BLaER1 treated with 17β-estradiol and CSF1 and Interleukin-3, amounts not matched to agents 10 nM and 100 nM (cell line): ENCODE data around the gene CDCP2.
"Not testable (repeated sequence)": the region's sequence is repeated elsewhere in the genome, so short reads cannot be mapped to it uniquely, and the experiment has no call there.

Experiments
- H3K27ac ChIP-seq, 11 experiments: shearing (Covaris generic); formaldehyde crosslinking; 2 replicates each; pipeline ENCODE4 v1.8.1; 2022
- H3K27me3 ChIP-seq, 11 experiments: shearing (Covaris generic); formaldehyde crosslinking; 2 replicates each; pipeline ENCODE4 v1.8.1; 2022
- H3K36me3 ChIP-seq, 11 experiments: shearing (Covaris generic); formaldehyde crosslinking; 2 replicates each; pipeline ENCODE4 v1.8.1; 2022
- H3K4me1 ChIP-seq, 10 experiments: shearing (Covaris generic); formaldehyde crosslinking; 2 replicates each; pipeline ENCODE4 v1.8.1; 2022
- H3K4me2 ChIP-seq, 11 experiments: shearing (Covaris generic); formaldehyde crosslinking; 2 replicates each; pipeline ENCODE4 v1.8.1; 2022
- H3K4me3 ChIP-seq, 10 experiments: shearing (Covaris generic); formaldehyde crosslinking; 2 replicates each; pipeline ENCODE4 v1.8.1; 2022
- H3K9ac ChIP-seq, 11 experiments: shearing (Covaris generic); formaldehyde crosslinking; 2 replicates each; pipeline ENCODE4 v1.8.1; 2022
- H3K9me3 ChIP-seq, 11 experiments: shearing (Covaris generic); formaldehyde crosslinking; replicated peaks in 1 of 11; 2 replicates each; pipeline ENCODE4 v1.8.1; 2022
- H4K20me1 ChIP-seq, 11 experiments: shearing (Covaris generic); formaldehyde crosslinking; 2 replicates each; pipeline ENCODE4 v1.8.1; 2022
- Cebpa-rat ChIP-seq, 11 experiments: shearing (Covaris generic); IDR thresholded peaks; 2 replicates each; pipeline ENCODE4 v1.8.1; 2022

The CDCP2 gene

DNA sequence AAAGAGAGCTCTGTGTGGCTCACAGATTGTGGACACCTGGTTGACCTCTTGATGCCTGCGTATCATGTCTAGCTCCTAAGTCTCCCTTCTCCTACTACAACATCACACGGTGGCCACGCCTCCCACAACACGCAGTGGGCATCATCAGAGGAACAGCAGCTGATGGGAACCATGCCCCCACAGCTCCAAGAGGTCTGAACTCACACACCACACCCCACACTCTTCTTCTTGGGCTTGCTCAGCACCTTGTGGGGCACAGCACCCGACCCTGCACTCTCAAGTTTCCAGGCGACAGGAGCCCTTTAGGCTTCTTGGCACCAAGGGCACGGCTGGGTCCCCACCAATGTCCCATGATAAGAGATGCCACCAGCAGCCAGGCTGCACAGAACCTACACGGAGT is 18.8 kb upstream of the CDCP2 start:
- H3K9me3 ChIP-seq: no peaks in the 10 kb centered on the region
- no peaks in the 10 kb centered on the region for H4K20me1 ChIP-seq
- H3K27ac ChIP-seq: peak overlapping the region in 3 of 11 experiments; percentile 21 to 75 (median 71); a peak in 2 of 22 replicates
- TF ChIP-seq Cebpa-rat (IDR thresholded peaks at IDR 0.05): no peak
- no peaks in the 10 kb centered on the region for H3K27me3 ChIP-seq
- H3K9ac ChIP-seq: no peak overlapping the region
- H3K4me3 ChIP-seq: no peak overlapping the region
- H3K4me2 ChIP-seq: peak overlapping the region in 8 of 11 experiments; percentile 2 to 72 (median 32); a peak in 12 of 22 replicates
- peaks cover 16 to 43% (median 35%) of the 10 kb centered on the region in 10 experiments; a peak in 19 of 20 replicates for H3K4me1 ChIP-seq
- peaks cover 0 to 18% (median 5%) of the 10 kb centered on the region in 11 experiments; a peak in 7 of 22 replicates for H3K36me3 ChIP-seq

DNA sequence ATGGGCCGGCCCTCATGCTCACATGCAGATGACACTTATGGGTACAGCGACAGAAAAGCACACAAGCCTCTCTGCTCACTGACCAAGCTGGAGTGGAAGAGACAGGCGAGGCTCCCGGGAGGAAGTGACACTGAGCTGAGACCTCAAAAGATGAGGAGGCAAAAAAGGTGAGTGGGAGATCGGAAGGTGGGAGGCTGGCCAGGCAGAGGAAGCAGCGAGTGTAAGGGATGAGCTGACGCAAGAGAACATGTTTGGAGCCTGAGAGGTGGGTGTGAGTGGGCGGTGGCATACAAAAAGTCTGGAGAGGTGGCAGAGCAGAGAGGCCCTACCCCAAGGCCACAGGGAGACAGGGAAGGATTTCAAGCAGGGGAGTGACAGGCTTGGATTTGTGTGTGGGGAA is 18.2 kb upstream of the CDCP2 start:
- peak overlapping the region in 2 of 11 experiments; percentile 14 to 71; a peak in 2 of 22 replicates for H3K27ac ChIP-seq
- H3K4me1 ChIP-seq: peaks cover 16 to 43% (median 35%) of the 10 kb centered on the region in 10 experiments; a peak in 19 of 20 replicates
- H3K36me3 ChIP-seq: peaks cover 0 to 18% (median 5%) of the 10 kb centered on the region in 11 experiments; a peak in 7 of 22 replicates
- no peaks in the 10 kb centered on the region for H4K20me1 ChIP-seq
- H3K4me2 ChIP-seq: peak overlapping the region in 8 of 11 experiments; percentile 2 to 72 (median 32); a peak in 12 of 22 replicates
- H3K27me3 ChIP-seq: no peaks in the 10 kb centered on the region
- no peak for TF ChIP-seq Cebpa-rat (IDR thresholded peaks at IDR 0.05)
- no peaks in the 10 kb centered on the region for H3K9me3 ChIP-seq
- no peak overlapping the region for H3K4me3 ChIP-seq
- peak overlapping the region in 1 of 11 experiments; percentile 33; a peak in 1 of 22 replicates for H3K9ac ChIP-seq

DNA sequence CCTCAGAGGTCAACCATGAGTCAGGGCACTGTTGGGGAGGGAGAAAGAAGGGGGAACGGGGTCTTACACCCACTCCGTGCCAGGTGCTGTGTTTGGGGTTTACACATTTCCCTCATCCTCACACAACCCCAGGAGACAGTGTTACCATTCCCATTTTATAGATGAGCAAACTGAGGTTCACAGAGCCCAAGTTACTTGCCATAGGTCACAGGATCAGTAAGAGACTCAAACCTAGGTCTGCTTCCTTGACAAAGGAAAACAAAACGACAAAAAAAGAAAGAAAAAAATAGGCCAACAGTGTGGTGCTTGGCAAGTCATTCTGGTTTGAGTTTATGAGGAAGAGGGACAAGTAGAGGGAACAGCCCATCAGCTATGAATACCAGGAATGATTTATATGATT is 16.3 kb upstream of the CDCP2 start:
- Histone ChIP-seq H3K9ac (no peak overlapping the region), H3K36me3 (peaks cover 0 to 7% (median 0%) of the 10 kb centered on the region in 11 experiments; a peak in 4 of 22 replicates), H3K4me3 (no peak overlapping the region), H3K27me3 (no peaks in the 10 kb centered on the region), H3K9me3 (no peaks in the 10 kb centered on the region), H4K20me1 (no peaks in the 10 kb centered on the region), H3K4me2 (no peak overlapping the region), H3K4me1 (peaks cover 14 to 35% (median 30%) of the 10 kb centered on the region in 10 experiments; a peak in 19 of 20 replicates), H3K27ac (no peak overlapping the region)
- TF ChIP-seq Cebpa-rat (IDR thresholded peaks at IDR 0.05): no peak

DNA sequence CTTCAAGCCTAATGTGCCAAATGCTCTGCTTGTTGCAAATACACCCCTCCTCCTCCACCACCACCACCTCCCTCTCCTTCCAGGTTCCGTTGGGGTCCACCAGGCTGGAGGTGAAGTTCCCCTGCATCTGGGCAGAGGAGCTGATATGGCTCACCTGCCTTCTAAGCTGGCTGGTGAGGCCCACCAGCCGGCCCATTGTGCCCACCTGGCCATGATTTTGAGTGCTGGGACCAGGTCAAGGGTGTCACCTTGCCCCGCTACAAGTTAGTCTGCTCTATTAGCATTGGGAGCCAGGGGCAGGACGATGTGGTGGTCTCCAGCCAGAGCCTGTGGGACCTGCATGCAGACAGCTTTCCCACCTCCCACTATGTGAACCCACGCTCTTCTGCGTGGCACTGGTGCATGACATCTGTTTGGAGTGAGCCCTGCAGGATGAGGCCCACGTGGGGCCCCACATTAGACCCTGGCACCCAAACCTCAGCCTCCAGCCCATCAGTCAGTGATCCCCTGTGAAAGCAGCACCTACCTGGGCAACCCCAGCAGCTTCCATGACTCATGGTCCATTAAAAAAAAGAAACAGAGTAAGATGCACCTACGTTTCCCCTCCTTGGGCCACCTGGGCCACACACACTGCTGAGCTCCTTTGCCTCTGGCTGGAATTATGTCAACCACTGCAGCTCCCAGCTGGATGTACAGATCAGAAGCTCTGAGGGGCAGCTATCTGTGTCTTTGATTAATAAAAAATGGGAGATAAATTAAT is 15.6 kb upstream of the CDCP2 start:
- no peak for TF ChIP-seq Cebpa-rat (IDR thresholded peaks at IDR 0.05)
- Histone ChIP-seq H3K4me3 (no peak overlapping the region), H3K9me3 (no peaks in the 10 kb centered on the region), H3K36me3 (peaks cover 0 to under 1% (median 0%) of the 10 kb centered on the region in 11 experiments; a peak in 1 of 22 replicates), H3K27me3 (no peaks in the 10 kb centered on the region), H3K27ac (no peak overlapping the region), H3K4me2 (no peak overlapping the region), H3K4me1 (peaks cover 7 to 28% (median 23%) of the 10 kb centered on the region in 10 experiments; a peak in 19 of 20 replicates), H4K20me1 (no peaks in the 10 kb centered on the region), H3K9ac (no peak overlapping the region)

DNA sequence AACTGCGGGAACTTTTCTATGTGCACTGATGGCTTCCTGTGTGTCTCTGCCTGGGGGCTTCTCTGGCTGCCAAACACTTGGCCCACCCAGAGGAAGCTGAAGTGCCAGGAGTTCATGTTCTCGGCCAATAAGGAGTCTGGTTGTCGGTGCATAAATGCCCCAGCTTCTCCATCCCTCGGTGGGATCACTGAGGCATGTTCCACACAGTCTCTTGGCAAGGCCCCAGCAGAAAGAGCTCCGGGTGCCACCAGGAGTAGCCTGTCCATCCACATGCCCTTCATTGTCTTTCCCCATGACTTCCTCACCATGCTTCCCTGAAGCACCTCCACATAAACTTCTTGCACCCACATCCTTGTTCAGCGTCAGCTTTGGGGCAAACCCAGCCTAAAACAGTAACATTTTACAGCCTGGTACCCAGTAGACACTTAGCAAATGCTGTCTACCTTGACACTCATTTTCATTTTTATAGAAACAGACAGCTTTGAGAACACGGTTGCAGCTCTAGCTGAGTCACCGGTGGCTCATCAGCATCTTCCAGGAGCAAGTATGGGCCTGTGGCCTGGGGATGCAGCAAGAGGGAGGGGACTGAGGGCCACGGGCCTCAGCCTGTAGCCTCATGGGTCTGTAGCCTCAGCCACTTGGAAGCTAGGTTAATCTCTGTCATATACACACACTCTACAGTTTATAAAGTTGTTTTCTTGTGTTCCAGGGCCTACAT is 14.8 kb upstream of the CDCP2 start:
- no peaks in the 10 kb centered on the region; a peak in 1 of 22 replicates for H3K36me3 ChIP-seq
- no peaks in the 10 kb centered on the region for H3K9me3 ChIP-seq
- H3K27ac ChIP-seq: no peak overlapping the region
- H3K4me1 ChIP-seq: peaks cover 0 to 20% (median 15%) of the 10 kb centered on the region in 10 experiments; a peak in 15 of 20 replicates
- H3K4me2 ChIP-seq: no peak overlapping the region
- H3K4me3 ChIP-seq: no peak overlapping the region
- no peaks in the 10 kb centered on the region for H3K27me3 ChIP-seq
- no peaks in the 10 kb centered on the region for H4K20me1 ChIP-seq
- no peak for TF ChIP-seq Cebpa-rat (IDR thresholded peaks at IDR 0.05)
- H3K9ac ChIP-seq: no peak overlapping the region

DNA sequence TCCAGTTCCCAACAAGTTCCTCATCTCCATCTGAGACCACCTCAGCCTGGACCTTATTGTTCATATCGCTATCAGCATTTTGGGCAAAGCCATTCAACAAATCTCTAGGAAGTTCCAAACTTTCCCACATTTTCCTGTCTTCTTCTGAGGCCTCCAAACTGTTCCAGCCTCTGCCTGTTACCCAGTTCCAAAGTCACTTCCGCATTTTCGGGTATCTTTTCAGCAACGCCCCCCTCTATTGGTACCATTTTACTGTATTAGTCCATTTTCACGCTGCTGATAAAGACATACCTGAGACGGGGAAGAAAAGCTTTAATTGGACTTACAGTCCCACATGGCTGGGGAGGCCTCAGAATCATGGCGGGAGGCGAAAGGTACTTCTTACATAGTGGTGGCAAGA is 13.6 kb upstream of the CDCP2 start:
- not testable (repeated sequence) for H3K9ac ChIP-seq, H3K4me2 ChIP-seq

DNA sequence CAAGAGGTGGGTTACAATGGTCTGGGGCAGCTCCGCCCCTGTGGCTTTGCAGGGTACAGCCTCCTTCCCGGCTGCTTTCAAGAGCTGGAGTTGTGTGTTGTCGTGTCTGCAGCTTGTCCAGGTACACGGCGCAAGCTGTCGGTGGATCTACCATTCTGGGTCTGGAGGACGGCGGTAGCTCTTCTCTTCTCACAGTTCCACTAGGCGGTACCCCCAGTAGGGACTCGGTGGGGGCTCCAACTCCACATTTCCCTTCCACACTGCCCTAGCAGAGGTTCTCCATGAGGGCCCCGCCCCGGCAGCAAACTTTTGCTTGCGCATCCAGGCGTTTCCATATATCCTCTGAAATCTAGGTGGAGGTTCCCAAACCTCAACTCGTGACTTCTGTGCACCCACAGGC is 12.3 kb upstream of the CDCP2 start:
- Histone ChIP-seq H3K27ac (no peak overlapping the region), H3K4me1 (peaks cover 0 to 3% (median 1%) of the 10 kb centered on the region in 10 experiments; a peak in 9 of 20 replicates), H4K20me1 (0 out of 22 replicates have a peak, but pooled peaks cover 0 to 5% (median 0%) of the 10 kb centered on the region in 11 experiments), H3K36me3 (no peaks in the 10 kb centered on the region), H3K4me2 (no peak overlapping the region), H3K27me3 (no peaks in the 10 kb centered on the region), H3K4me3 (no peak overlapping the region), H3K9ac (no peak overlapping the region), H3K9me3 (no peaks in the 10 kb centered on the region)
- TF ChIP-seq Cebpa-rat (IDR thresholded peaks at IDR 0.05): no peak

More for the DNA sequence above, 13.6 kb upstream of the CDCP2 start:
- not testable (repeated sequence) for H4K20me1 ChIP-seq, H3K4me1 ChIP-seq, H3K9me3 ChIP-seq, H3K27me3 ChIP-seq, H3K27ac ChIP-seq, H3K4me3 ChIP-seq, H3K36me3 ChIP-seq

DNA sequence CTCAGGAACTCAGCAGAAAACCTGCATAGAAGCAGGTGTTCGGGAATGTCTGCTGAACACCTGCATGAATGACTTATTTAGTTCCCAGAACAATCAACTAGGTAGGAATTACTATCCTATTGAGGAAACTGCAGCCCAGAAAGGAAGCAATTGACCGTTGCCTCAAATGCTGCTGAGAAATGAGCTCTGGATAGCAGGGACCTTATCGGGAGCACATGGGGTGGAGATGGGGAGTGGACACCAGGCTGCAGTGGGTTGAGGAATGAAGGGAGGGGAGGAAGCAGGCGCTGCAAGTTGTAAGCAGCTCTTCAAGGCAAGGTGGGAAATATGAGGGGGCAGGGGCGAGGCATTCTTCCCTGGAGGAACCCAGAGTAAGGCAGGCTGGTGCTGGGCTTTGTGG is 10.8 kb upstream of the CDCP2 start:
- no peak for TF ChIP-seq Cebpa-rat (IDR thresholded peaks at IDR 0.05)
- Histone ChIP-seq H3K36me3 (no peaks in the 10 kb centered on the region), H3K4me3 (no peak overlapping the region), H3K4me1 (peaks cover 0 to 8% (median 7%) of the 10 kb centered on the region in 10 experiments; a peak in 9 of 20 replicates), H3K9ac (no peak overlapping the region), H3K4me2 (no peak overlapping the region), H4K20me1 (0 out of 22 replicates have a peak, but pooled peaks cover 0 to 5% (median 0%) of the 10 kb centered on the region in 11 experiments), H3K27me3 (no peaks in the 10 kb centered on the region), H3K9me3 (no peaks in the 10 kb centered on the region), H3K27ac (no peak overlapping the region)

DNA sequence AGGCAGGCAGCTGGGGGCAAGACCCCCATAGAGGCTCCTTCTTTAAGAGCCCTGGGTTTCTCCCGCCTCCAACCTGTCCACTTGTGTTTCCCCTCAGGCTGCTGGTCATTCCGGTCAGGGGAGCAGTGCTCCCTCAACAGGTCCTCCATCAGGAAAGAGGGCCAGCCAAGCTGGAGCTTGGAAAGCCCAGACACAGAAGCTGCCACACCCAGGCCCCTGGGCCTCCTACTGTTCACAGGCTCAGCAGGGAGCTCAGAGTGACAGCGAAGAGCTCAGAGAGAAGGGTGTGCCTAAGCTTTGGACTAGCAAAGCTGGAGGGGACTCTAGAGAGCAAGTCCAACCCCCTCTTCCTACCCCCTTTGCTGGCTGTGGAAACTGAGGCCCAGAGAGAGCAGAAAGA is 10.3 kb upstream of the CDCP2 start:
- no peaks in the 10 kb centered on the region for H3K36me3 ChIP-seq
- no peak overlapping the region for H3K9ac ChIP-seq
- 0 out of 22 replicates have a peak, but pooled peaks cover 0 to 5% (median 0%) of the 10 kb centered on the region in 11 experiments for H4K20me1 ChIP-seq
- H3K4me2 ChIP-seq: no peak overlapping the region
- H3K27me3 ChIP-seq: no peaks in the 10 kb centered on the region
- peaks cover 0 to 12% (median 9%) of the 10 kb centered on the region in 10 experiments; a peak in 11 of 20 replicates for H3K4me1 ChIP-seq
- no peak overlapping the region for H3K4me3 ChIP-seq
- no peaks in the 10 kb centered on the region for H3K9me3 ChIP-seq
- TF ChIP-seq Cebpa-rat (IDR thresholded peaks at IDR 0.05): no peak
- no peak overlapping the region for H3K27ac ChIP-seq
